Liver (tissue), 9 donors: Measurements from ENCODE around the gene TBL1X. TPM values are rescaled to one million over a fixed set of nuclear protein-coding genes. Genes with fewer than 3 reads are reported as not detected.

Source experiments
- DNase-seq: peaks from one replicate; pipeline ENCODE4 v3.0.0-alpha.2; 2017; ENCODE audit warnings: low spot score
- H3K27ac ChIP-seq, 2 donors: one replicate each; pipeline ENCODE4 v1.7.0; 2013; ENCODE audit warnings: inconsistent platforms in 2 of 2, low read length in 2 of 2, control low read depth in 1 of 2, low read depth in 1 of 2, mild to moderate bottlenecking in 1 of 2
- H3K27me3 ChIP-seq, 4 donors: one replicate each; pipeline versions ENCODE4 v1.6.1 to v1.7.0; 2013; ENCODE audit warnings: low read length in 3 of 4, inconsistent platforms in 1 of 4, mild to moderate bottlenecking in 1 of 4, moderate library complexity in 1 of 4; ENCODE audit not compliant: control insufficient read depth in 4 of 4, insufficient read depth in 4 of 4
- H3K36me3 ChIP-seq, 4 donors: one replicate each; pipeline versions ENCODE4 v1.6.1 to v1.7.0; 2013; ENCODE audit warnings: low read length in 3 of 4, mild to moderate bottlenecking in 3 of 4, low read depth in 1 of 4, moderate library complexity in 1 of 4; ENCODE audit not compliant: control insufficient read depth in 4 of 4, insufficient read depth in 3 of 4
- H3K4me1 ChIP-seq, 4 donors: one replicate each; pipeline versions ENCODE4 v1.6.1 to v1.7.0; 2013; ENCODE audit warnings: low read length in 3 of 4, mild to moderate bottlenecking in 3 of 4, moderate library complexity in 1 of 4; ENCODE audit not compliant: control insufficient read depth in 4 of 4, insufficient read depth in 4 of 4
- H3K4me3 ChIP-seq, 3 donors: one replicate each; pipeline versions ENCODE4 v1.6.1 to v1.7.0; 2013; ENCODE audit warnings: low read length in 3 of 3, control low read depth in 1 of 3, low read depth in 1 of 3, mild to moderate bottlenecking in 1 of 3
- H3K9ac ChIP-seq, 2 donors: one replicate each; pipeline ENCODE4 v1.7.0; 2013; ENCODE audit warnings: low read length in 2 of 2, mild to moderate bottlenecking in 2 of 2, moderate library complexity in 2 of 2, control low read depth in 1 of 2, low read depth in 1 of 2
- H3K9me3 ChIP-seq, 4 donors: one replicate each; pipeline versions ENCODE4 v1.6.1 to v1.7.0; 2013; ENCODE audit warnings: low read length in 3 of 4; ENCODE audit not compliant: control insufficient read depth in 4 of 4
- ATF3 ChIP-seq: IDR thresholded peaks from 2 replicates; pipeline ENCODE4 v1.6.1; 2016; ENCODE audit warnings: antibody characterized with exemption
- CTCF ChIP-seq: fragments of 150-350 bp; IDR thresholded peaks from 2 replicates; pipeline ENCODE4 v1.5.1; 2017; ENCODE audit warnings: improper control_type of control experiment, low read depth, low read length; ENCODE audit not compliant: missing input control
- EGR1 ChIP-seq, 2 donors: IDR thresholded peaks; 2 replicates each; pipeline ENCODE4 v1.6.1; 2016 to 2018; ENCODE audit warnings: antibody characterized with exemption in 2 of 2, low read depth in 2 of 2
- FOXA1 ChIP-seq: IDR thresholded peaks from 2 replicates; pipeline ENCODE4 v1.6.1; 2016; ENCODE audit warnings: antibody characterized with exemption
- GABPA ChIP-seq, 2 donors: IDR thresholded peaks in 1 of 2; conservative IDR thresholded peaks in 1 of 2; 2 replicates each; pipeline ENCODE4 v1.6.1; 2016; ENCODE audit warnings: antibody characterized with exemption in 2 of 2, mild to moderate bottlenecking in 1 of 2, moderate library complexity in 1 of 2
- HNF4A ChIP-seq, 2 donors: conservative IDR thresholded peaks; 2 replicates each; pipeline ENCODE4 v1.6.1; 2016; ENCODE audit warnings: antibody characterized with exemption in 2 of 2, mild to moderate bottlenecking in 2 of 2
- JUND ChIP-seq, 2 donors: IDR thresholded peaks; 2 replicates each; pipeline ENCODE4 v1.6.1; 2016; ENCODE audit warnings: antibody characterized with exemption in 2 of 2
- NR2F2 ChIP-seq: IDR thresholded peaks from 2 replicates; pipeline ENCODE4 v1.6.1; 2016; ENCODE audit warnings: antibody characterized with exemption
- RAD21 ChIP-seq, 2 donors: IDR thresholded peaks; 2 replicates each; pipeline ENCODE4 v1.6.1; 2016; ENCODE audit warnings: antibody characterized with exemption in 2 of 2, mild to moderate bottlenecking in 2 of 2
- REST ChIP-seq: IDR thresholded peaks from 2 replicates; pipeline ENCODE4 v1.6.1; 2016; ENCODE audit warnings: antibody characterized with exemption, mild to moderate bottlenecking
- RXRA ChIP-seq, 2 donors: IDR thresholded peaks; 2 replicates each; pipeline ENCODE4 v1.6.1; 2017 to 2018; ENCODE audit warnings: antibody characterized with exemption in 2 of 2, mild to moderate bottlenecking in 1 of 2
- TAF1 ChIP-seq: conservative IDR thresholded peaks from 2 replicates; pipeline ENCODE4 v1.6.1; 2016; ENCODE audit warnings: antibody characterized with exemption, mild to moderate bottlenecking
- YY1 ChIP-seq: IDR thresholded peaks from 2 replicates; pipeline ENCODE4 v1.6.1; 2016; ENCODE audit warnings: antibody characterized with exemption, mild to moderate bottlenecking
- WGBS: extraction: QIAGEN DNeasy Blood & Tissue Kit; methylation state at CpG from one replicate; pipeline ENCODE4 v1.1.7; 2013; 5-methylcytosine and 5-hydroxymethylcytosine counted together
- polyA plus RNA-seq, 2 donors: library from polyadenylated mRNA; stranded (reverse) in 1 of 2; unstranded in 1 of 2; fragments of 200-250 nt in 1 of 2; fragments of >200 nt in 1 of 2; fragmentation: Nextera tagmentation in 1 of 2; extraction: Ambion mirVana in 1 of 2; gene quantifications; one replicate each; pipeline versions ENCODE4 v1.2.1 to v1.2.3, GENCODE V29; 2013 to 2015
- total RNA-seq, 2 donors: library from RNA; depleted of rRNA; stranded (reverse); fragments of >200 nt; gene quantifications; one replicate each; pipeline ENCODE4 v1.2.3, GENCODE V29; 2014
- TF ChIP-seq, protein P1 (sequence below): IDR thresholded peaks from 2 replicates; pipeline ENCODE4 v1.6.1; 2016; ENCODE audit warnings: antibody characterized with exemption
- TF ChIP-seq, protein P2 (sequence below): IDR thresholded peaks from 2 replicates; pipeline ENCODE4 v1.6.1; 2016; ENCODE audit warnings: antibody characterized with exemption
- donor health status: healthy.
- donor health status: healthy.
- donor health status: healthy.
- donor health status: healthy.
- donor health status: healthy.

TBL1X gene
- total and polyA plus RNA-seq, 4 donors: 11.2 to 15.1 (median 11.8) TPM

DNA sequence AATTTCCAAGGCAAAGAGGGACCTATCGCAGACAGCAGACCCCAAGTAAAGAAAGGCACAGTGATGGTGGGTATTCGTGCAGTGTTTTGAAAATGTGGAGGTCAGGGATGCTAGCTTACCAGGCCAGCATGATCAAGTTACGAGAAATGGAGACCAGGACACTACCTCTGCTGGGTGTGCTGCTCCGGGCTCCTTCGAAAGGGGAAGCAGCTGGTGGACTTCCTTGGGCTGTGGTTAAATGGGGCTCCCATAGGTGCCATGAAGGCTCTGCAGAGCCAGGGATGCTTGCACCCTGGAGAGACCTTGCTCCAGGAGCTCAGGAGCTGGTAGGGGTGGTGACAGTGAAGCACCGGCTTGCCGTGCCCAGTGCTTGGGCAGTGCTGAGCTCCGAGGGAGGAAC is 68.8 kb downstream of the TBL1X start:
- Histone ChIP-seq H3K9me3 (no peaks in the 10 kb centered on the region), H3K27me3 (no peaks in the 10 kb centered on the region), H3K36me3 (no peaks in the 10 kb centered on the region), H3K9ac (no peak overlapping the region), H3K4me3 (no peak overlapping the region), H3K27ac (no peak overlapping the region), H3K4me1 (peaks cover 0 to 12% (median 11%) of the 10 kb centered on the region in 4 donors)
- 91% methylated on average over 8 of the region's 8 CpGs for WGBS
- no peak for DNase-seq
- TF ChIP-seq TAF1 (no peak), REST (no peak)

GRCh38 chrX:9534686-9535085 is 69.8 kb downstream of the TBL1X start:
- 49% methylated on average over 3 of the region's 3 CpGs for WGBS
- H3K4me1 ChIP-seq: peaks cover 0 to 13% (median 12%) of the 10 kb centered on the region in 4 donors
- H3K4me3 ChIP-seq: no peak overlapping the region
- no peak for DNase-seq
- H3K9ac ChIP-seq: no peak overlapping the region
- H3K36me3 ChIP-seq: no peaks in the 10 kb centered on the region
- H3K27ac ChIP-seq: no peak overlapping the region
- H3K27me3 ChIP-seq: no peaks in the 10 kb centered on the region
- TF ChIP-seq ATF3: no peak
- TF ChIP-seq REST: no peak
- TF ChIP-seq NR2F2: no peak
- TF ChIP-seq GABPA (IDR thresholded peaks at IDR 0.05 in 1 of 2, conservative IDR thresholded peaks at IDR 0.05 in 1 of 2): no peak
- TF ChIP-seq, protein P1, sequence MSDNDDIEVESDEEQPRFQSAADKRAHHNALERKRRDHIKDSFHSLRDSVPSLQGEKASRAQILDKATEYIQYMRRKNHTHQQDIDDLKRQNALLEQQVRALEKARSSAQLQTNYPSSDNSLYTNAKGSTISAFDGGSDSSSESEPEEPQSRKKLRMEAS: no peak
- no peak for TF ChIP-seq HNF4A (conservative IDR thresholded peaks at IDR 0.05)
- TF ChIP-seq YY1: no peak
- no peak for TF ChIP-seq RAD21 (IDR thresholded peaks at IDR 0.05)
- no peak for TF ChIP-seq RXRA (IDR thresholded peaks at IDR 0.05)
- H3K9me3 ChIP-seq: no peaks in the 10 kb centered on the region

DNA sequence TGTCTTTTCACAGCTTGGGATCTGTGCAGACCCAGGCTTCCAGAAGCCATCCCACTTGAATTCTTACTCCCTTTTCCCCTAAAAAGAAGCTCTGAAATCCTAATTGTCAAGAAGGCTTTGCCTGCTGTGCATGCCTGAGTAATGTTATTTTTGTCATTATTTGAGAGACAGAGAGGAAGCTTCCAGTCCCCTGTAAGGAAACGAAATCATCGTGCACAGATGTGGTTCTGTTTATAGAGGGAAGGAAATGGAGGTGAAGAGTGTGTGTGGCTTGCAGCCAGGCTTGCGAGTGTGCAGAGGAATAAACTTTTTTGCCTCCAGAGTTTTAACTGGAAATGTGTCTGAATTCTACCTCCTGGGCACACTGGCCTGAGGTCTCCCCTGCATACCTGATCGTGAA is 70.2 kb downstream of the TBL1X start:
- Histone ChIP-seq H3K4me3 (no peak overlapping the region), H3K27me3 (no peaks in the 10 kb centered on the region), H3K9ac (no peak overlapping the region), H3K36me3 (no peaks in the 10 kb centered on the region), H3K4me1 (peaks cover 0 to 13% (median 12%) of the 10 kb centered on the region in 4 donors), H3K27ac (no peak overlapping the region), H3K9me3 (no peaks in the 10 kb centered on the region)
- DNase-seq: no peak
- 69% methylated on average over 4 of the region's 4 CpGs for WGBS
- TF ChIP-seq EGR1 (IDR thresholded peaks at IDR 0.05; ENCODE audit: low read depth in 2 of 2) (no peak), JUND (IDR thresholded peaks at IDR 0.05) (no peak), NR2F2 (no peak), TAF1 (no peak), FOXA1 (no peak), RXRA (IDR thresholded peaks at IDR 0.05) (no peak), CTCF (no peak), ATF3 (no peak), RAD21 (IDR thresholded peaks at IDR 0.05) (no peak), HNF4A (conservative IDR thresholded peaks at IDR 0.05) (no peak)
- TF ChIP-seq, protein P2, sequence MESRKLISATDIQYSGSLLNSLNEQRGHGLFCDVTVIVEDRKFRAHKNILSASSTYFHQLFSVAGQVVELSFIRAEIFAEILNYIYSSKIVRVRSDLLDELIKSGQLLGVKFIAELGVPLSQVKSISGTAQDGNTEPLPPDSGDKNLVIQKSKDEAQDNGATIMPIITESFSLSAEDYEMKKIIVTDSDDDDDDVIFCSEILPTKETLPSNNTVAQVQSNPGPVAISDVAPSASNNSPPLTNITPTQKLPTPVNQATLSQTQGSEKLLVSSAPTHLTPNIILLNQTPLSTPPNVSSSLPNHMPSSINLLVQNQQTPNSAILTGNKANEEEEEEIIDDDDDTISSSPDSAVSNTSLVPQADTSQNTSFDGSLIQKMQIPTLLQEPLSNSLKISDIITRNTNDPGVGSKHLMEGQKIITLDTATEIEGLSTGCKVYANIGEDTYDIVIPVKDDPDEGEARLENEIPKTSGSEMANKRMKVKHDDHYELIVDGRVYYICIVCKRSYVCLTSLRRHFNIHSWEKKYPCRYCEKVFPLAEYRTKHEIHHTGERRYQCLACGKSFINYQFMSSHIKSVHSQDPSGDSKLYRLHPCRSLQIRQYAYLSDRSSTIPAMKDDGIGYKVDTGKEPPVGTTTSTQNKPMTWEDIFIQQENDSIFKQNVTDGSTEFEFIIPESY: no peak
- TF ChIP-seq, protein P1: no peak
